ENCODE measurements around the gene FRY. TPM values are rescaled to one million over a fixed set of nuclear protein-coding genes. Genes with fewer than 3 reads are reported as not detected.

FRY gene
- total and polyA plus RNA-seq, 9 of the 15 experiments (the other 6 are each of a cell fraction or from before 2014, with no cell fraction given) = 0.03 to 0.31 (median 0.11) TPM; not detected in 3

- H3K4me3 ChIP-seq = no peak overlapping the region
- in situ Hi-C loops (cut with MboI) (no loop called here), intact Hi-C loops (cut with micrococcal nuclease) (no loop called here)
- BruUV-seq (replicated peaks) = no TSS peak
- no peak overlapping the region for H3K9ac ChIP-seq (ENCODE audit: insufficient read depth in 1 of 2, low read depth in 2 of 2, low read length in 2 of 2)
- DNase-seq (ENCODE audit: extremely low read depth in 1 of 4, low spot score in 3 of 4) (no peak), FAIRE-seq (no peak), ATAC-seq (no peak)
- no peaks in the 10 kb centered on the region; a peak in 1 of 5 replicates for H3K27me3 ChIP-seq (ENCODE audit: control insufficient read depth in 2 of 2, insufficient read depth in 2 of 2, low read length in 2 of 2)
- H3K9me3 ChIP-seq (replicated peaks; ENCODE audit: control insufficient read depth, insufficient read depth, low read depth, low read length) = no peaks in the 10 kb centered on the region
- TF ChIP-seq, protein P1, sequence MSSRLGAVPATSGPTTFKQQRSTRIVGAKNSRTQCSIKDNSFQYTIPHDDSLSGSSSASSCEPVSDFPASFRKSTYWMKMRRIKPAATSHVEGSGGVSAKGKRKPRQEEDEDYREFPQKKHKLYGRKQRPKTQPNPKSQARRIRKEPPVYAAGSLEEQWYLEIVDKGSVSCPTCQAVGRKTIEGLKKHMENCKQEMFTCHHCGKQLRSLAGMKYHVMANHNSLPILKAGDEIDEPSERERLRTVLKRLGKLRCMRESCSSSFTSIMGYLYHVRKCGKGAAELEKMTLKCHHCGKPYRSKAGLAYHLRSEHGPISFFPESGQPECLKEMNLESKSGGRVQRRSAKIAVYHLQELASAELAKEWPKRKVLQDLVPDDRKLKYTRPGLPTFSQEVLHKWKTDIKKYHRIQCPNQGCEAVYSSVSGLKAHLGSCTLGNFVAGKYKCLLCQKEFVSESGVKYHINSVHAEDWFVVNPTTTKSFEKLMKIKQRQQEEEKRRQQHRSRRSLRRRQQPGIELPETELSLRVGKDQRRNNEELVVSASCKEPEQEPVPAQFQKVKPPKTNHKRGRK (tag; IDR thresholded peaks at IDR 0.05) = no peak
- TF ChIP-seq CHD1 (IDR thresholded peaks at IDR 0.05; ENCODE audit: low read length) = no peak
- TF ChIP-seq FOXO4 (CRISPR knock-in tag; IDR thresholded peaks at IDR 0.05) = no peak
- no peak for TF ChIP-seq CBX2 (IDR thresholded peaks at IDR 0.05; ENCODE audit: insufficient read depth, low read length, poor library complexity, severe bottlenecking)
- TF ChIP-seq PHF8 (IDR thresholded peaks at IDR 0.05; ENCODE audit: borderline replicate concordance, low read length) = no peak
- TF ChIP-seq, protein P2, sequence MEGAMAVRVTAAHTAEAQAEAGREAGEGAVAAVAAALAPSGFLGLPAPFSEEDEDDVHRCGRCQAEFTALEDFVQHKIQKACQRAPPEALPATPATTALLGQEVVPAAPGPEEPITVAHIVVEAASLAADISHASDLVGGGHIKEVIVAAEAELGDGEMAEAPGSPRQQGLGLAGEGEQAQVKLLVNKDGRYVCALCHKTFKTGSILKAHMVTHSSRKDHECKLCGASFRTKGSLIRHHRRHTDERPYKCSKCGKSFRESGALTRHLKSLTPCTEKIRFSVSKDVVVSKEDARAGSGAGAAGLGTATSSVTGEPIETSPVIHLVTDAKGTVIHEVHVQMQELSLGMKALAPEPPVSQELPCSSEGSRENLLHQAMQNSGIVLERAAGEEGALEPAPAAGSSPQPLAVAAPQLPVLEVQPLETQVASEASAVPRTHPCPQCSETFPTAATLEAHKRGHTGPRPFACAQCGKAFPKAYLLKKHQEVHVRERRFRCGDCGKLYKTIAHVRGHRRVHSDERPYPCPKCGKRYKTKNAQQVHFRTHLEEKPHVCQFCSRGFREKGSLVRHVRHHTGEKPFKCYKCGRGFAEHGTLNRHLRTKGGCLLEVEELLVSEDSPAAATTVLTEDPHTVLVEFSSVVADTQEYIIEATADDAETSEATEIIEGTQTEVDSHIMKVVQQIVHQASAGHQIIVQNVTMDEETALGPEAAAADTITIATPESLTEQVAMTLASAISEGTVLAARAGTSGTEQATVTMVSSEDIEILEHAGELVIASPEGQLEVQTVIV (CRISPR knock-in tag; IDR thresholded peaks at IDR 0.05; ENCODE audit: borderline replicate concordance) = no peak
- no peak for TF ChIP-seq MAZ (CRISPR knock-in tag; conservative IDR thresholded peaks at IDR 0.05 in 1 of 2, IDR thresholded peaks at IDR 0.05 in 1 of 2)
- no peak for TF ChIP-seq MCM2 (IDR thresholded peaks at IDR 0.05; ENCODE audit: low read depth)
- TF ChIP-seq, protein P3, sequence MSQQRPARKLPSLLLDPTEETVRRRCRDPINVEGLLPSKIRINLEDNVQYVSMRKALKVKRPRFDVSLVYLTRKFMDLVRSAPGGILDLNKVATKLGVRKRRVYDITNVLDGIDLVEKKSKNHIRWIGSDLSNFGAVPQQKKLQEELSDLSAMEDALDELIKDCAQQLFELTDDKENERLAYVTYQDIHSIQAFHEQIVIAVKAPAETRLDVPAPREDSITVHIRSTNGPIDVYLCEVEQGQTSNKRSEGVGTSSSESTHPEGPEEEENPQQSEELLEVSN (IDR thresholded peaks at IDR 0.05; ENCODE audit: borderline replicate concordance in 1 of 2, extremely low read depth in 1 of 2, insufficient read depth in 1 of 2, insufficient read length in 1 of 2, low read depth in 1 of 2, low read length in 1 of 2, poor library complexity in 1 of 2, severe bottlenecking in 1 of 2) = no peak
- TF ChIP-seq TAF9B (IDR thresholded peaks at IDR 0.05; ENCODE audit: partially characterized antibody) = no peak
- no peak for TF ChIP-seq ZNF431 (CRISPR knock-in tag; IDR thresholded peaks at IDR 0.05)
- no peak overlapping the region for H3K4me2 ChIP-seq (ENCODE audit: insufficient read depth, low read length)
- no peak overlapping the region for H3K27ac ChIP-seq (ENCODE audit: extremely low read depth, low read depth, low read length)
- POLR2A ChIA-PET = interaction anchor here (0.6 kb wide), 1 partner anchor 16 kb away, joined by 3 read pairs; no protein-coding TSS in a partner anchor
- H3K4me1 ChIP-seq (replicated peaks in 1 of 2; ENCODE audit: control insufficient read depth in 2 of 2, insufficient read depth in 2 of 2, low read length in 2 of 2) = peaks cover 0 to 4% of the 10 kb centered on the region in 2 experiments; a peak in 4 of 5 replicates
- CTCF ChIA-PET (ENCODE audit: low intra/inter-chr PET ratio) = no interaction called here
- no peaks in the 10 kb centered on the region for H3K9me1 ChIP-seq (ENCODE audit: control insufficient read depth, insufficient read depth, low read length)
- H4K20me1 ChIP-seq (replicated peaks; ENCODE audit: control insufficient read depth, insufficient read depth, low read length) = no peaks in the 10 kb centered on the region
- H3K79me2 ChIP-seq (ENCODE audit: control insufficient read depth, insufficient read depth, low read length) = no peaks in the 10 kb centered on the region
- no peak overlapping the region for H2AFZ ChIP-seq (ENCODE audit: low read depth, low read length)
- no peaks in the 10 kb centered on the region for H3K36me3 ChIP-seq (ENCODE audit: control insufficient read depth, insufficient read depth, low read length)
Observed at GRCh38 chr13:32264407-32264806, 232.8 kb downstream of the FRY start.

All from K562 (cell line).